Panc1 (cell line): ENCODE measurements around the gene GNG7. TPM values are rescaled to one million over a fixed set of nuclear protein-coding genes. Genes with fewer than 3 reads are reported as not detected.

ENCODE experiments used
- ATAC-seq: fragments of 200-7000 bp; cut with Tn5 transposase; 2 replicates; pipeline ENCODE4 v1.9.1; 2020; ENCODE audit warnings: mild to moderate bottlenecking, moderate library complexity
- BruUV-seq: library from RNA; stranded (reverse); fragments of 400-500 nt; replicated peaks from 2 replicates; lab custom pipeline; 2021; lab: Mats Ljungman, UMichigan
- CTCF ChIA-PET: fragments of 300-600 bp; sonication (Branson Sonifier 250); formaldehyde crosslinking; loops from one replicate; lab custom pipeline; 2022; ENCODE audit warnings: antibody characterized with exemption; lab: Charles Lee
- POLR2A ChIA-PET: fragments of 300-600 bp; sonication (Branson Sonifier 250); formaldehyde crosslinking; loops from one replicate; lab custom pipeline; 2022; ENCODE audit warnings: antibody characterized with exemption; lab: Charles Lee
- DNase-seq: peaks from one replicate; pipeline ENCODE4 v3.0.0-alpha.2; 2010; ENCODE audit warnings: low read depth, low spot score
- H3K27ac ChIP-seq: 2 replicates; pipeline ENCODE4 v1.5.1; 2011; ENCODE audit warnings: mild to moderate bottlenecking, low read length, inconsistent platforms
- H3K27me3 ChIP-seq: fragments of 200-500 bp; sonication (Bioruptor generic); 2 replicates; pipeline ENCODE4 v1.6.0; 2014; ENCODE audit warnings: low read length, inconsistent platforms; ENCODE audit not compliant: control insufficient read depth, insufficient read depth
- H3K36me3 ChIP-seq: fragments of 200-500 bp; sonication (Bioruptor generic); 2 replicates; pipeline ENCODE4 v1.5.1; 2014; ENCODE audit warnings: inconsistent platforms, mild to moderate bottlenecking, low read length, moderate library complexity; ENCODE audit not compliant: control insufficient read depth, insufficient read depth
- H3K4me1 ChIP-seq: 2 replicates; pipeline ENCODE4 v1.5.1; 2011; ENCODE audit warnings: inconsistent platforms, mild to moderate bottlenecking, low read length, moderate library complexity; ENCODE audit not compliant: control insufficient read depth, insufficient read depth
- H3K4me3 ChIP-seq, 2 experiments: 2 replicates each; pipeline ENCODE4 v1.5.1; 2011 to 2012; ENCODE audit warnings: low read depth in 2 of 2, low read length in 2 of 2, mild to moderate bottlenecking in 2 of 2, inconsistent platforms in 1 of 2, moderate library complexity in 1 of 2
- H3K9me3 ChIP-seq: fragments of 200-500 bp; sonication (Bioruptor generic); 2 replicates; pipeline ENCODE4 v1.5.1; 2014; ENCODE audit warnings: low read depth, mild to moderate bottlenecking, inconsistent platforms, low read length, moderate library complexity; ENCODE audit not compliant: control insufficient read depth, insufficient read depth
- CTCF ChIP-seq: fragments of 450-650 bp; IDR thresholded peaks from 2 replicates; pipeline ENCODE4 v1.5.1; 2017; ENCODE audit warnings: mild to moderate bottlenecking
- POLR2AphosphoS5 ChIP-seq: IDR thresholded peaks from 2 replicates; pipeline ENCODE4 v1.6.1; 2012; ENCODE audit warnings: mild to moderate bottlenecking, low read depth, low read length, moderate library complexity
- REST ChIP-seq, 2 experiments: IDR thresholded peaks; 2 replicates each; pipeline ENCODE4 v1.6.1; 2011 to 2012; ENCODE audit warnings: low read depth in 2 of 2, control low read depth in 1 of 2, low read length in 1 of 2, mild to moderate bottlenecking in 1 of 2, moderate library complexity in 1 of 2; ENCODE audit not compliant: insufficient read depth in 1 of 2
- SIN3A ChIP-seq: IDR thresholded peaks from 2 replicates; pipeline ENCODE4 v1.6.1; 2012; ENCODE audit warnings: low read depth, mild to moderate bottlenecking, low read length, moderate library complexity, borderline replicate concordance; ENCODE audit not compliant: insufficient read depth
- TCF7L2 ChIP-seq: IDR thresholded peaks from 2 replicates; pipeline ENCODE4 v1.6.1; 2011; ENCODE audit warnings: mild to moderate bottlenecking, low read depth, low read length, inconsistent platforms
- in situ Hi-C: cut with HindIII; loops from 2 replicates; pipeline ENCODE4 v1.10.0; 2016; ENCODE audit warnings: low sequenced_read_pairs, low pct_unique_long_range_greater_than_20kb
- intact Hi-C: fragments of 100-400 bp; cut with micrococcal nuclease; formaldehyde crosslinking; loops from one replicate; pipeline ENCODE4 v1.10.0; 2022; ENCODE audit not compliant: unreplicated experiment
- total RNA-seq: library from RNA; stranded (reverse); gene quantifications from one replicate; pipeline ENCODE4 v1.2.1, GENCODE V29; 2021; ENCODE audit not compliant: unreplicated experiment

GNG7 gene
- total RNA-seq, 1 experiment from 2014 or later = 0.74 TPM

- no TSS peak for BruUV-seq
- Histone ChIP-seq H3K9me3 (peaks cover 16% of the 10 kb centered on the region; the same call in 1 of the 2 replicates), H3K27ac (no peak overlapping the region; the same call in 1 of the 2 replicates), H3K4me3 (no peak overlapping the region), H3K27me3 (no peaks in the 10 kb centered on the region), H3K4me1 (peaks cover 17% of the 10 kb centered on the region), H3K36me3 (no peaks in the 10 kb centered on the region)
- POLR2A ChIA-PET = no interaction called here
- TF ChIP-seq SIN3A (no peak), POLR2AphosphoS5 (no peak), TCF7L2 (no peak), CTCF (no peak), REST (IDR thresholded peaks at IDR 0.05; ENCODE audit: insufficient read depth in 1 of 2, low read depth in 2 of 2, low read length in 1 of 2) (no peak)
- in situ Hi-C loops (no loop called here), intact Hi-C loops (no loop called here)
- CTCF ChIA-PET = no interaction called here
- ATAC-seq (no peak), DNase-seq (no peak)
Measured at GRCh38 chr19:2630352-2631001, 72.0 kb downstream of the GNG7 start.

GRCh38 chr19:2629491-2630351 is 72.8 kb downstream of the GNG7 start:
- Histone ChIP-seq H3K4me3 (no peak overlapping the region), H3K9me3 (peaks cover 16% of the 10 kb centered on the region; the same call in 1 of the 2 replicates), H3K27ac (no peak overlapping the region), H3K4me1 (peaks cover 24% of the 10 kb centered on the region), H3K36me3 (no peaks in the 10 kb centered on the region), H3K27me3 (no peaks in the 10 kb centered on the region)
- intact Hi-C loops (no loop called here), in situ Hi-C loops (no loop called here)
- ATAC-seq = no peak
- ChIA-PET POLR2A (no interaction called here), CTCF (no interaction called here)
- TF ChIP-seq REST (IDR thresholded peaks at IDR 0.05; ENCODE audit: insufficient read depth in 1 of 2, low read depth in 2 of 2, low read length in 1 of 2) (no peak), SIN3A (no peak), CTCF (no peak), POLR2AphosphoS5 (no peak), TCF7L2 (no peak)
- no TSS peak for BruUV-seq
- DNase-seq = no peak
